IPS-NIHi11 (cell line): ENCODE data around the gene LRRC46.

ENCODE experiments used
- DNase-seq: peaks from one replicate; pipeline ENCODE4 v3.0.0; 2012; ENCODE audit warnings: mixed read lengths, low spot score

The LRRC46 gene

GRCh38 chr17:47810200-47810821 is 21.2 kb upstream of the LRRC46 start:
- peak; percentile 59 for DNase-seq

GRCh38 chr17:47810901-47811635 is 20.4 kb upstream of the LRRC46 start:
- no peak for DNase-seq

- DNase-seq: no peak
These were observed 19.8 kb upstream of the LRRC46 start for GRCh38 chr17:47811709-47812108.

GRCh38 chr17:47812146-47812920 is 19.1 kb upstream of the LRRC46 start:
- no peak for DNase-seq

GRCh38 chr17:47813077-47813476 is 18.4 kb upstream of the LRRC46 start:
- no peak for DNase-seq

- no peak for DNase-seq
These were observed 17.9 kb upstream of the LRRC46 start for GRCh38 chr17:47813512-47814031.

- DNase-seq: no peak
These were observed 16.2 kb upstream of the LRRC46 start for GRCh38 chr17:47815106-47815918.

- DNase-seq: no peak
These were observed 15.2 kb upstream of the LRRC46 start for GRCh38 chr17:47816111-47816735.

- no peak for DNase-seq
These were observed 14.5 kb upstream of the LRRC46 start for GRCh38 chr17:47816947-47817346.

- DNase-seq: no peak
These were observed 13.3 kb upstream of the LRRC46 start for GRCh38 chr17:47818002-47818695.

- DNase-seq: no peak
These were observed 12.0 kb upstream of the LRRC46 start for GRCh38 chr17:47819475-47819874.

- no peak for DNase-seq
These were observed 11.3 kb upstream of the LRRC46 start for GRCh38 chr17:47820033-47820789.

GRCh38 chr17:47821031-47821423 is 10.4 kb upstream of the LRRC46 start:
- no peak for DNase-seq

- peak; percentile 91 for DNase-seq
These were observed 9.8 kb upstream of the LRRC46 start, which contains the start of gene OSBPL7 for GRCh38 chr17:47821424-47822391. Gene OSBPL7 (minus strand): TSS chr17:47821794. CDS start chr17:47820278, 1,516 bp downstream.

- DNase-seq: no peak
These were observed 8.7 kb upstream of the LRRC46 start for GRCh38 chr17:47822785-47823184.

- DNase-seq: no peak
These were observed 8.0 kb upstream of the LRRC46 start for GRCh38 chr17:47823519-47823918.

GRCh38 chr17:47829870-47830269 is 1.6 kb upstream of the LRRC46 start:
- DNase-seq: no peak

GRCh38 chr17:47830396-47831002 is 971 bp upstream of the LRRC46 start:
- no peak for DNase-seq
